ENCODE results near the gene TMEM221. TPM values are rescaled to one million over a fixed set of nuclear protein-coding genes. Genes with fewer than 3 reads are reported as not detected.

TMEM221 gene
- total and polyA plus RNA-seq, 9 of the 15 experiments (the other 6 are each of a cell fraction or from before 2014, with no cell fraction given), result 0.06 to 0.35 TPM; not detected in 7

GRCh38 chr19:17390665-17391370, 57.6 kb downstream of the TMEM221 start (continued):
- TF ChIP-seq, protein P1, sequence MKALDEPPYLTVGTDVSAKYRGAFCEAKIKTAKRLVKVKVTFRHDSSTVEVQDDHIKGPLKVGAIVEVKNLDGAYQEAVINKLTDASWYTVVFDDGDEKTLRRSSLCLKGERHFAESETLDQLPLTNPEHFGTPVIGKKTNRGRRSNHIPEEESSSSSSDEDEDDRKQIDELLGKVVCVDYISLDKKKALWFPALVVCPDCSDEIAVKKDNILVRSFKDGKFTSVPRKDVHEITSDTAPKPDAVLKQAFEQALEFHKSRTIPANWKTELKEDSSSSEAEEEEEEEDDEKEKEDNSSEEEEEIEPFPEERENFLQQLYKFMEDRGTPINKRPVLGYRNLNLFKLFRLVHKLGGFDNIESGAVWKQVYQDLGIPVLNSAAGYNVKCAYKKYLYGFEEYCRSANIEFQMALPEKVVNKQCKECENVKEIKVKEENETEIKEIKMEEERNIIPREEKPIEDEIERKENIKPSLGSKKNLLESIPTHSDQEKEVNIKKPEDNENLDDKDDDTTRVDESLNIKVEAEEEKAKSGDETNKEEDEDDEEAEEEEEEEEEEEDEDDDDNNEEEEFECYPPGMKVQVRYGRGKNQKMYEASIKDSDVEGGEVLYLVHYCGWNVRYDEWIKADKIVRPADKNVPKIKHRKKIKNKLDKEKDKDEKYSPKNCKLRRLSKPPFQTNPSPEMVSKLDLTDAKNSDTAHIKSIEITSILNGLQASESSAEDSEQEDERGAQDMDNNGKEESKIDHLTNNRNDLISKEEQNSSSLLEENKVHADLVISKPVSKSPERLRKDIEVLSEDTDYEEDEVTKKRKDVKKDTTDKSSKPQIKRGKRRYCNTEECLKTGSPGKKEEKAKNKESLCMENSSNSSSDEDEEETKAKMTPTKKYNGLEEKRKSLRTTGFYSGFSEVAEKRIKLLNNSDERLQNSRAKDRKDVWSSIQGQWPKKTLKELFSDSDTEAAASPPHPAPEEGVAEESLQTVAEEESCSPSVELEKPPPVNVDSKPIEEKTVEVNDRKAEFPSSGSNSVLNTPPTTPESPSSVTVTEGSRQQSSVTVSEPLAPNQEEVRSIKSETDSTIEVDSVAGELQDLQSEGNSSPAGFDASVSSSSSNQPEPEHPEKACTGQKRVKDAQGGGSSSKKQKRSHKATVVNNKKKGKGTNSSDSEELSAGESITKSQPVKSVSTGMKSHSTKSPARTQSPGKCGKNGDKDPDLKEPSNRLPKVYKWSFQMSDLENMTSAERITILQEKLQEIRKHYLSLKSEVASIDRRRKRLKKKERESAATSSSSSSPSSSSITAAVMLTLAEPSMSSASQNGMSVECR (CRISPR knock-in tag; IDR thresholded peaks at IDR 0.05), result no peak
- TF ChIP-seq CREM (IDR thresholded peaks at IDR 0.05; ENCODE audit: low read depth) (peak; percentile 73), POLR2G (IDR thresholded peaks at IDR 0.05; ENCODE audit: low read depth, low read length) (peak; percentile 70), ZBTB9 (CRISPR knock-in tag; IDR thresholded peaks at IDR 0.05) (0 out of 2 replicates have a peak, but pooled peaks have one; percentile 48), MAZ (CRISPR knock-in tag; conservative IDR thresholded peaks at IDR 0.05 in 1 of 2, IDR thresholded peaks at IDR 0.05 in 1 of 2) (peak; percentile 92 to 94), CBX3 (IDR thresholded peaks at IDR 0.05; ENCODE audit: borderline replicate concordance in 1 of 2, low read length in 2 of 2) (peak in 1 of 2 experiments; percentile 54; a peak in 1 of 3 replicates), MTA2 (IDR thresholded peaks at IDR 0.05; ENCODE audit: low read depth) (no peak), ESRRA (IDR thresholded peaks at IDR 0.05; ENCODE audit: borderline replicate concordance, low read depth) (0 out of 2 replicates have a peak, but pooled peaks have one; percentile 19), NFIX (CRISPR knock-in tag; IDR thresholded peaks at IDR 0.05; ENCODE audit: low read depth) (no peak), HDAC2 (IDR thresholded peaks at IDR 0.05) (peak; percentile 22; the same call in 1 of the 2 replicates), REST (IDR thresholded peaks at IDR 0.05; ENCODE audit: borderline replicate concordance) (peak; percentile 74), REST (CRISPR knock-in tag; IDR thresholded peaks at IDR 0.05; ENCODE audit: low read depth) (peak; percentile 61; the same call in 1 of the 2 replicates)

Measured in K562 (cell line).